Lower leg skin (tissue), 3 donors: ENCODE results near the gene UBXN4.

ENCODE experiments used
- POLR2A ChIP-seq, 2 donors: fragments of 450-650 bp; IDR thresholded peaks; one replicate each; pipeline ENCODE4 v1.6.1; 2016 to 2017; ENCODE audit warnings: antibody characterized with exemption in 2 of 2, mild to moderate bottlenecking in 1 of 2, moderate library complexity in 1 of 2
- TF ChIP-seq, protein P1 (sequence below), 3 donors: fragments of 450-650 bp; IDR thresholded peaks; one replicate each; pipeline ENCODE4 v1.5.1; 2016; ENCODE audit warnings: antibody characterized with exemption in 3 of 3, mild to moderate bottlenecking in 3 of 3, moderate library complexity in 2 of 3

DNA sequence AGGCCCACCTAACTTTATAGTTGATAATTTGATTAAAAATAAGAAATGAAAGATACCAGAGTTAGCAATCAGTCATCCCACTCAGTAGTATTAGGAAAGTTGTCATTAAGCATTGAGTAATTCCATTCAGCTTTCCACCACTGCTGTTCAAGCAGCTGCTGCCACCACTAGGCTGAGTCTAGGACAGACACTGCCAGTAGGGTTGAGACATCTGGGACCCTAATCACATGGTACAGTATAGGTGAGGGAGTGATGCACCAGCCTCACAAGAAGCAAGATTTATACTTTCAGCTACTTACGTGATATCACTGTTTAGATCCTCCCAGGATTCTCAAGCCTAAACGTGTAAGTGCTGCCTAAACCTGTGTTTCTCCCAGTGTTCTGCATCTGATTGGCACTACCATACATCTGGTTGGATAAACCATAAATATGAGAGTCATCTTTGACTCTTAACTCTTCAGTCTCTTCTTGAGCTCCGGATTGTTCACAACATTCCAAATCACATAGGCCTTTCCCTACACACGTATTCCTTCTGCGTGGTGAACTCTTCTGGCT is 3.2 kb downstream of the UBXN4 start:
- TF ChIP-seq, protein P1, sequence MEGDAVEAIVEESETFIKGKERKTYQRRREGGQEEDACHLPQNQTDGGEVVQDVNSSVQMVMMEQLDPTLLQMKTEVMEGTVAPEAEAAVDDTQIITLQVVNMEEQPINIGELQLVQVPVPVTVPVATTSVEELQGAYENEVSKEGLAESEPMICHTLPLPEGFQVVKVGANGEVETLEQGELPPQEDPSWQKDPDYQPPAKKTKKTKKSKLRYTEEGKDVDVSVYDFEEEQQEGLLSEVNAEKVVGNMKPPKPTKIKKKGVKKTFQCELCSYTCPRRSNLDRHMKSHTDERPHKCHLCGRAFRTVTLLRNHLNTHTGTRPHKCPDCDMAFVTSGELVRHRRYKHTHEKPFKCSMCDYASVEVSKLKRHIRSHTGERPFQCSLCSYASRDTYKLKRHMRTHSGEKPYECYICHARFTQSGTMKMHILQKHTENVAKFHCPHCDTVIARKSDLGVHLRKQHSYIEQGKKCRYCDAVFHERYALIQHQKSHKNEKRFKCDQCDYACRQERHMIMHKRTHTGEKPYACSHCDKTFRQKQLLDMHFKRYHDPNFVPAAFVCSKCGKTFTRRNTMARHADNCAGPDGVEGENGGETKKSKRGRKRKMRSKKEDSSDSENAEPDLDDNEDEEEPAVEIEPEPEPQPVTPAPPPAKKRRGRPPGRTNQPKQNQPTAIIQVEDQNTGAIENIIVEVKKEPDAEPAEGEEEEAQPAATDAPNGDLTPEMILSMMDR (IDR thresholded peaks at IDR 0.05) = no peak
- TF ChIP-seq POLR2A (IDR thresholded peaks at IDR 0.05) = no peak
